Measurements from ENCODE around the gene DOCK1. TPM values are rescaled to one million over a fixed set of nuclear protein-coding genes. Genes with fewer than 3 reads are reported as not detected.

Gene DOCK1
- total and polyA plus RNA-seq, 3 donors from 2014 or later = 19.0 to 46.2 (median 32.0) TPM

DNA sequence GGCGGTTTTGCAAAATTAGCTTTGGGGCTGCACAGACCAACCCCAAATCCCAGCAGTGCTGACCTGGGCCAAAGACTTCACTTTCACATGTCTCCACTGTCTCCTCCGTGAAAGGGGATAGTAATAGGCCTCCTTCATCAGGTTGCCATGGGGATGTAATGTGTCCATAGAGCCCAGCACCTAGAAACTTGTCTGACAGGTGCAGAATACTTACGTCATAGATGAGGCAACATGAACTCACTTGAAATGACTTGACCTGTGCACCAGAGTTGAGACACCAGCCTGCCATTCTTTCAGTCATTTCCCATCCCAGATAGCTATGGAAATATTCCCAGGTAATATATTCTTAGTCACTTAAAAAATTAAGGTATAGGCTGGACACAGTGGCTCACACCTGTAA is 196.9 kb downstream of the DOCK1 start:
- no peak for TF ChIP-seq POLR2A (IDR thresholded peaks at IDR 0.05)
- TF ChIP-seq, protein P1, sequence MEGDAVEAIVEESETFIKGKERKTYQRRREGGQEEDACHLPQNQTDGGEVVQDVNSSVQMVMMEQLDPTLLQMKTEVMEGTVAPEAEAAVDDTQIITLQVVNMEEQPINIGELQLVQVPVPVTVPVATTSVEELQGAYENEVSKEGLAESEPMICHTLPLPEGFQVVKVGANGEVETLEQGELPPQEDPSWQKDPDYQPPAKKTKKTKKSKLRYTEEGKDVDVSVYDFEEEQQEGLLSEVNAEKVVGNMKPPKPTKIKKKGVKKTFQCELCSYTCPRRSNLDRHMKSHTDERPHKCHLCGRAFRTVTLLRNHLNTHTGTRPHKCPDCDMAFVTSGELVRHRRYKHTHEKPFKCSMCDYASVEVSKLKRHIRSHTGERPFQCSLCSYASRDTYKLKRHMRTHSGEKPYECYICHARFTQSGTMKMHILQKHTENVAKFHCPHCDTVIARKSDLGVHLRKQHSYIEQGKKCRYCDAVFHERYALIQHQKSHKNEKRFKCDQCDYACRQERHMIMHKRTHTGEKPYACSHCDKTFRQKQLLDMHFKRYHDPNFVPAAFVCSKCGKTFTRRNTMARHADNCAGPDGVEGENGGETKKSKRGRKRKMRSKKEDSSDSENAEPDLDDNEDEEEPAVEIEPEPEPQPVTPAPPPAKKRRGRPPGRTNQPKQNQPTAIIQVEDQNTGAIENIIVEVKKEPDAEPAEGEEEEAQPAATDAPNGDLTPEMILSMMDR (IDR thresholded peaks at IDR 0.05) = no peak
- DNase-seq = no peak
- Histone ChIP-seq H3K27me3 (no peaks in the 10 kb centered on the region), H3K36me3 (ENCODE audit: low read depth, missing control alignments) (no peaks in the 10 kb centered on the region), H3K4me3 (no peak overlapping the region), H3K9me3 (no peaks in the 10 kb centered on the region), H3K27ac (no peak overlapping the region), H3K4me1 (no peaks in the 10 kb centered on the region)
- 92 to 96% methylated on average over 3 of the region's 3 CpGs for WGBS, 2 donors
- intact Hi-C loops (cut with DNase I; ENCODE audit: low total_unique reads) = no loop called here

- H3K9me3 ChIP-seq = no peaks in the 10 kb centered on the region
- no peak overlapping the region for H3K4me3 ChIP-seq
- DNase-seq = no peak
- WGBS, 2 donors = 75 to 100% methylated on average over 1 of the region's 1 CpG
- intact Hi-C loops (cut with DNase I; ENCODE audit: low total_unique reads) = no loop called here
- no peaks in the 10 kb centered on the region for H3K27me3 ChIP-seq
- no peak for TF ChIP-seq POLR2A (IDR thresholded peaks at IDR 0.05)
- no peak overlapping the region for H3K27ac ChIP-seq
- H3K36me3 ChIP-seq (ENCODE audit: low read depth, missing control alignments) = no peaks in the 10 kb centered on the region
- no peaks in the 10 kb centered on the region for H3K4me1 ChIP-seq
Measured at GRCh38 chr10:127115100-127115499, 209.9 kb downstream of the DOCK1 start.

- no peaks in the 10 kb centered on the region for H3K4me1 ChIP-seq
- no peak overlapping the region for H3K27ac ChIP-seq
- H3K9me3 ChIP-seq = no peaks in the 10 kb centered on the region
- no peak overlapping the region for H3K4me3 ChIP-seq
- DNase-seq = peak; percentile 74
- no peaks in the 10 kb centered on the region for H3K27me3 ChIP-seq
- H3K36me3 ChIP-seq (ENCODE audit: low read depth, missing control alignments) = no peaks in the 10 kb centered on the region
- WGBS, 2 donors = 55 to 56% methylated on average over 4 of the region's 4 CpGs
- intact Hi-C loops (cut with DNase I; ENCODE audit: low total_unique reads) = no loop called here
- TF ChIP-seq, protein P1 (IDR thresholded peaks at IDR 0.05) = no peak
- no peak for TF ChIP-seq POLR2A (IDR thresholded peaks at IDR 0.05)
Measured at GRCh38 chr10:127117125-127117524, 211.9 kb downstream of the DOCK1 start.

GRCh38 chr10:127118034-127118433 is 212.8 kb downstream of the DOCK1 start:
- H3K9me3 ChIP-seq = no peaks in the 10 kb centered on the region
- H3K4me3 ChIP-seq = no peak overlapping the region
- no peak for DNase-seq
- H3K27me3 ChIP-seq = no peaks in the 10 kb centered on the region
- no peak for TF ChIP-seq POLR2A (IDR thresholded peaks at IDR 0.05)
- TF ChIP-seq, protein P1 (IDR thresholded peaks at IDR 0.05) = no peak
- intact Hi-C loops (cut with DNase I; ENCODE audit: low total_unique reads) = no loop called here
- no peaks in the 10 kb centered on the region for H3K4me1 ChIP-seq
- no peak overlapping the region for H3K27ac ChIP-seq
- no peaks in the 10 kb centered on the region for H3K36me3 ChIP-seq (ENCODE audit: low read depth, missing control alignments)

DNA sequence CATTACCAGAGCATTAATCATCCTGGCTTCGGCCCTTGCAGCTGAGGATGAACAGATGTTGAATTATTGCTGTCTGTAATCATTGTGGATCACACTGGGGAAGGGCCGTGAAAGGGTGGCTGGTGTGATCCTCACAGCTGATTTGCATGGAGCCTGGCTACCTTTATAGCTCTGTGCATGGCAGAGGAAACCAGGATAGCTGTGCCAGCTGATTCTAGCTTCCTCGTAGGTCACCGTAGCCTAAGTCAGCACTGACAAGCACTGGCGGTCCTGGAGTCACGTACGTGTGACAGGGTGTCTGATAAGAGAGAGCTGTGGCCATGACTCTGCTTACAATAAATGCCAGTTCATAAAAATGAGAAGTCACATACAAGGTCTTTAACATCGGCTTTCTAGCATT is 214.7 kb downstream of the DOCK1 start:
- no peak overlapping the region for H3K27ac ChIP-seq
- no peaks in the 10 kb centered on the region for H3K4me1 ChIP-seq
- no peaks in the 10 kb centered on the region for H3K9me3 ChIP-seq
- WGBS, 2 donors = 87 to 90% methylated on average over 8 of the region's 8 CpGs
- no peaks in the 10 kb centered on the region for H3K27me3 ChIP-seq
- DNase-seq = no peak
- TF ChIP-seq POLR2A (IDR thresholded peaks at IDR 0.05) = no peak
- TF ChIP-seq, protein P1 (IDR thresholded peaks at IDR 0.05) = no peak
- H3K4me3 ChIP-seq = no peak overlapping the region
- H3K36me3 ChIP-seq (ENCODE audit: low read depth, missing control alignments) = no peaks in the 10 kb centered on the region
- intact Hi-C loops (cut with DNase I; ENCODE audit: low total_unique reads) = no loop called here
